NB4 (cell line): ENCODE results near the gene CIB2.

Experiments used
- DNase-seq: peaks from one replicate; pipeline ENCODE4 v3.0.0; 2010; ENCODE audit warnings: low read depth
- H3K4me3 ChIP-seq: one replicate; pipeline ENCODE4 v1.5.1; 2011; ENCODE audit warnings: mild to moderate bottlenecking, low read depth, low read length, moderate library complexity
- CTCF ChIP-seq: IDR thresholded peaks from one replicate; pipeline ENCODE4 v1.5.1; 2012; ENCODE audit warnings: low read depth, low read length
- MAX ChIP-seq: IDR thresholded peaks from 2 replicates; pipeline ENCODE4 v1.6.1; 2011; ENCODE audit warnings: low read depth, low read length
- MYC ChIP-seq: IDR thresholded peaks from 2 replicates; pipeline ENCODE4 v1.6.1; 2011; ENCODE audit warnings: low read depth, low read length
- POLR2A ChIP-seq: IDR thresholded peaks from 2 replicates; pipeline ENCODE4 v1.6.1; 2011; ENCODE audit warnings: mild to moderate bottlenecking; ENCODE audit not compliant: insufficient read length; ENCODE audit errors: extremely low read depth

CIB2 gene

GRCh38 chr15:78060232-78060631 is 71.0 kb downstream of the CIB2 start:
- no peak for TF ChIP-seq MYC
- no peak for TF ChIP-seq POLR2A
- no peak for TF ChIP-seq MAX
- no peak for TF ChIP-seq CTCF
- DNase-seq: no peak
- no peak overlapping the region for H3K4me3 ChIP-seq

GRCh38 chr15:78059110-78059839 is 72.0 kb downstream of the CIB2 start:
- H3K4me3 ChIP-seq: no peak overlapping the region
- TF ChIP-seq POLR2A (no peak), MAX (peak; percentile 60), MYC (no peak), CTCF (no peak)
- DNase-seq: peak; percentile 69

- TF ChIP-seq CTCF (no peak), POLR2A (no peak), MAX (no peak), MYC (no peak)
- no peak for DNase-seq
- H3K4me3 ChIP-seq: no peak overlapping the region
These were observed 72.8 kb downstream of the CIB2 start for GRCh38 chr15:78058401-78058935.

GRCh38 chr15:78057803-78058202 is 73.4 kb downstream of the CIB2 start:
- no peak for DNase-seq
- no peak overlapping the region for H3K4me3 ChIP-seq
- TF ChIP-seq MYC (no peak), POLR2A (no peak), CTCF (no peak), MAX (no peak)

GRCh38 chr15:78056714-78057269 is 74.5 kb downstream of the CIB2 start:
- H3K4me3 ChIP-seq: no peak overlapping the region
- no peak for TF ChIP-seq POLR2A
- TF ChIP-seq MAX: 0 out of 2 replicates have a peak, but pooled peaks have one; percentile 40
- no peak for TF ChIP-seq CTCF
- DNase-seq: peak; percentile 75
